CD4-positive, alpha-beta T cell treated with Interleukin-15 for 1 hour (primary cell): ENCODE measurements around the gene EDN3.
A peak's percentile ranks its signal among the peaks of the same experiment; 100 is the strongest.

Experiments used
- DNase-seq: peaks from one replicate; pipeline ENCODE4 v3.0.0-alpha.2; 2020

The EDN3 gene, protein sequence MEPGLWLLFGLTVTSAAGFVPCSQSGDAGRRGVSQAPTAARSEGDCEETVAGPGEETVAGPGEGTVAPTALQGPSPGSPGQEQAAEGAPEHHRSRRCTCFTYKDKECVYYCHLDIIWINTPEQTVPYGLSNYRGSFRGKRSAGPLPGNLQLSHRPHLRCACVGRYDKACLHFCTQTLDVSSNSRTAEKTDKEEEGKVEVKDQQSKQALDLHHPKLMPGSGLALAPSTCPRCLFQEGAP

GRCh38 chr20:59300333-59301081, at the start of gene EDN3:
Gene EDN3, plus strand, starts transcription at chr20:59300611. Its CDS starts 202 bp downstream, at chr20:59300813.
- no peak for DNase-seq

- DNase-seq, result peak; percentile 31
These were observed 47.1 kb upstream of the EDN3 start for GRCh38 chr20:59253325-59253724.

DNA sequence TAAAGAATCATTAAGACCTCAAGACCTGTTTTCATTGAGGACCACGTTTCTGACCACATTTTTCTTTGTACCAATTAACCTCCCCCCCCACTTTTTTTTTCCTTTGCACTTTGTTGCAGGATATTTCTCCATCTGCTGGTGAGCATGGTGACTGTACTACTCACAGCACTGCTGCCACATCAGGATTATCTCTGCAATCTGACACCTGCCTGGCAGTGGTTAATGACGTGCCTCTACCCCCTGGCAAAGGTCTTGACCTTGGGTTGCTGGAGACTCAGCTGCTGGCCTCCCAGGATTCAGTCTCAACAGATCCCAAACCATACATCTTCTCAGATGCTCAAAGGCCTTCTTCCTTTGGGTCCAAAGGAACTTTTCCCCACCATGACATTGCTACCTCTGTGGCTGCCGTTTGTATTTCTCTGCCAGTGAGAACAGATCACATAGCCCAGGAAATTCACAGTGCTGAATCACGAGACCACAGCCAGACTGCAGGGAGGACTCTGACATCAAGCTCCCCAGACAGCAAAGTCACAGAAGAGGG, 46.6 kb upstream of the EDN3 start:
- DNase-seq, result peak; percentile 29

GRCh38 chr20:59255256-59255655, 45.2 kb upstream of the EDN3 start:
- DNase-seq, result no peak

- no peak for DNase-seq
These were observed 42.2 kb upstream of the EDN3 start for GRCh38 chr20:59258221-59258621.

DNA sequence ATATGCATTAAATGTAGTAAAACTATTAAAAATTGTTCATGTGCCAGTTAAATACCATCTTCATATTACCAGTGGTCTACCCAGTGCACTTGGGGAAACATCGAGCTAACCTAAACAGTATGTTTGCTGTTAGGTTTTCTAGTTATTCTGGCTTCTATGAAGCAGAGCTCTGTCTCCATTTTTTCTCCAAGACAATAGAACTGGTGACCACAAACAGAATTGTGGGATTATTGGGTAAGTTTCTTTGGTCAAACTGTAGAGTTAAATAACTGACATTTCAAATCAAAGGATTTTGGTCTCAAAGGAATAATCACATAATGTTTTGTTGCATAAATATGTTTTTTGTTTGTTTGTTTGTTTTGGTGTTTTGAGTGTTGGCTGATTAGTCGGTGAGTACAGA, 40.5 kb upstream of the EDN3 start:
- DNase-seq, result no peak

DNA sequence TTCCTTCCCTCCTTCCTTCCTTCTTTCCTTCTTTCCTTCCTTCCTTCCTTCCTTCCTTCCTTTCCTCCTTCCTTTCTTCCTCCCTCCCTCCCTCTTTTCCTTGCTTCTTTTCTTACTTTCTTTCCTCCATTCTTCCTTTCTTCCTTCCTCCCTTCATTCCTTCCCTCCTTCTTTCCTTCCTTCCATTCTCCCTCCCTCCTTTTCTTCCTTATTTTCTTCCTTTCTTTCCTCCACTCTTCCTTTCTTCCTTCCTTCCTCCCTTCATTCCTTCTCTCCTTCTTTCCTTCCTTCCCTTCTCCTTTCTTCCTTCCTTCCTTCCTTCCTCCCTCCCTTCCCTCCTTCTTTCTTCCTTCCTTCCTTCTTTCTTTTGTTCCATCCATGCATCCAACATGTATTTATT, 35.1 kb upstream of the EDN3 start:
- DNase-seq, result no peak

DNA sequence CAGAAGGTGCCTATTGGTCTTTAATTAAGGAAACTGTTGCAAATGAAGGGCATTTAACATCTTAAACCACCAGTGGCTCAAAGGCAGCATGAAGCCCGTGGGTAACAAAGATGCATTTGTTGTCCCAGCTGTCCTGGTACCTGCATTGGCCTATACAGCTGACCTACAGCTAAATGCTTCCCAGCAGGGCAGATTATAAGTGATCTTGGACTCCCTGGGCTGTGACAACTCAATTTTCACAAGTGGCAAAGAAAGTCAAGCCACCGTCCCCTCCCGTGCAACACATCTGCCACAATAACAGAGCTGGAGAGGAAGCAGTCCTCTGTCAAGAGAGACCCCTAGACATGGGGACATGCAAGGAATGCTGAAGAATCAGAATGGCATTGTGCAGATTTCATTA, 31.5 kb upstream of the EDN3 start:
- DNase-seq, result no peak

- DNase-seq, result no peak
These were observed 30.9 kb upstream of the EDN3 start for GRCh38 chr20:59269411-59270025.

DNA sequence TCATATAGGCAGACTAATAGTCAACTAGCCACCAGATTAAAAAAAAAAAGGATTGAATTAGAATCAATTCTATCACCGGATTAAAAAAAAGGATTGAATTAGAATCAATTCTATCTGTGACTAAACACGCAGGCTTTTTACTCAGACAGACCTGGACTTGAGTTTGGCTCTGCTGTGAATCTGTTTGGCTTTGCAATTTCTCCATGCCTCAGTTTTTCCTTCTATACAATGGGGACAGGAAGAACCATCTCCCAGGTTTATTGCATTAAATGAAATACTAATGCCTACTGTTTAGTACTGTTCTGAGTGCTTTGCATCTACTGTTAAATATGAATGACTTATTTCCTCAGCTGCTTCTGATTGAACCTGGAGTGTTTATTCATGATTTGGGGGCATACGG, 30.0 kb upstream of the EDN3 start:
- no peak for DNase-seq

- no peak for DNase-seq
These were observed 26.6 kb upstream of the EDN3 start for GRCh38 chr20:59273739-59274357.

DNA sequence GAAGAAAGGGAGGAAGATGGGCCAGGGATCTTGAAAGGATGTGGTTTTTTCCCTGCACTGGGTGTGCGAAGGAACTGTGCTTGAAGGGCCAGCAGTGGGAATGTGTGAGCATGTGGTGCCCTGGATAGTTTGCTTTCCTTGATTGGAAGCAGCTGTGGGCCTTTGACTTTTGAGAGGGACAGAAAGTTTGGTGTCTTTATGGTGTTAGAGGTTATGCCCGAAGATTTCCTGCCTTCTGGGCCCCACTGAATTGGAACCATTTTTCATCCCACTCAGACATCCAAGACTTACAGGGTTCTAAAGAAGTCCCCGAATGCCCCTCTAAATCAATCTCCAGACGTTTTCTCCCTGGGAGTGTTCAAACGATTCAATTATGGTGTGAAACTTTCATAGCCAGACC, 23.5 kb upstream of the EDN3 start:
- no peak for DNase-seq

DNA sequence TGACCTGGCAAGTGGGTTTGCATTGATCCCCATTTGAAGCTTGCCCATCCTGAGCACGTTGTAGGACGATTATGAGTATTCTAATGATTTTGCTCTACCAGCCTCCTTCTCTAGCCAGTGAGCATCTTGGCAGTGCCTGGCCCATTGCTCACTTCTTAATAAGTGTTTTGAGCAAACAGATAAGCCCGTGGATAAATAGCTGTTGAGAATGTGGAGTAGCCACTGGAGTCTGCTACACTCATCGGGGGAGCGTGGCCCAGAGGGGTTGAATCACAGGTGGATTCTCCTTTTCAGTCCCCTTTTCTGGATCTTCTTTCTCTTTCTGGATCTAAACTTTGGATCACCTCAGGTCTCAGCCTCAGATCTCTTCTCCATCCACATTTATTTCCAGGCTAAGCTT, 15.9 kb upstream of the EDN3 start:
- DNase-seq, result no peak

DNA sequence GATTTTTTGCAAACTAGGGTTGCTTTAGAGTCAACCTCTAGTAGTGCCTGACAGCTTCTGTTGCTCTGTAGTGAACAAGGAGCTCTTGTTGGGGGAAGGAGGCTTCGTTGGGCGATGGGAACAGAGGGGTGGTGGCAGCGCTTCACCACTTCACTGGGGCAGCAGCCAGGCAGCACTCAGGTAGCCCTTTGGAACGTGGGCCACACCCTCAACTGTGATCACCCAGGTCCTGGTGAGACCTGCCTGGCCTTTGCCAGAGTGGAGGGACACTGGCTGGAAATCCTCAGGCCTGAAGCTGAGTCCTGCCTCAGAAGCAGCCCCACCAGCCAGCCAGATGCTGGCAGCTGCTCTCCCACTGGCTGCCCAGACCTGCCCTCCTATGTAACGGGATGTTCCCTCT, 10.4 kb upstream of the EDN3 start:
- DNase-seq, result no peak

DNA sequence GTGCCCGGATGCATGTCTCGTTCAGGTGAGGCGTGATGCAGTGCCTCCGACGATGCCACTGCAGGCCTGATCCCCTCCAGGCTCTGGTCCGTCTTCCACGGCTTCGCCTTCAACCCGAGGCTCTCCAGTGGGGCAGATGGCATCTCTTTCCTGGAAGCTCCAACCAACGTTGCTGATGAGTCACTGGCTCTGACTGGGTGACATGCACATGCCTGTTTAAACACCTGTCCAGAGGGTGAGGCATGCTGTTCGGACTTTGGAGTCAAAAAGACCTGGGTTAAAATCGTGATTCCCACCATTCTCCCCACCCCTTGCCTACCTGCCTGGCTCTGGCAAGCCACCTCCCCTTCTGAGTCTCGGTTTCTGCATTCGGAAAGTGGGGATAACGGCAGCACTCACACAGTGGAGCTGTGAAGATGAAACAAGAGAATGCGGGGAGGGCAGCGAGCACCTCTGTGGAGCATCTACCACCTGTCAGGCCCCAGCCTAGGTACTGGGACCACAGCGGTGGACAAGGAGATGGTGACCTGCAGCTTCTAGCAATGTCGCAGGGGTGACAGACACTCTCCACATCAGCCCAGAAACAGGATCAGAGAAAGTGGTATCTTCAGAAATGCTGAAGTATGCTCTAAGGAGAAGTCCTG, 8.5 kb upstream of the EDN3 start:
- DNase-seq, result no peak

DNA sequence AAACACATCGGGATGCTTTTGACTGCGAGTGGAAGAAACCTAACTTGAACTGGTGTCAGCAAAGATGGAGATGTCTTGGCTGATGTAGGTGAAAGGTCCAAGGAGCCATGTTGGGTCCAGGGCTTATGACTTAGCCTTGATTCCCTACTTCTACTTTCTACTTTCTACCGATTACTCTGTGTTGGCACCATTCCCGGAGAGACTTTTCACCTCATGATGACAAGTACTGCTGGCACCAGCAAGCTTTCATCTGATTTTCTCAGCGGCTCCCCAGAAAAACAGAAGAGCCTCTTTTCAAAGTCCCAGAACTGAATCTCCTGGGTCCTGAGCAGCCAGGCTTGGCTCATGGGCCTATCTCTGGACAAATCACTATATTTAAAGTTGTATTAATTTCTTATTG, 4.9 kb upstream of the EDN3 start:
- no peak for DNase-seq

GRCh38 chr20:59297686-59298085, 2.7 kb upstream of the EDN3 start:
- DNase-seq, result no peak

DNA sequence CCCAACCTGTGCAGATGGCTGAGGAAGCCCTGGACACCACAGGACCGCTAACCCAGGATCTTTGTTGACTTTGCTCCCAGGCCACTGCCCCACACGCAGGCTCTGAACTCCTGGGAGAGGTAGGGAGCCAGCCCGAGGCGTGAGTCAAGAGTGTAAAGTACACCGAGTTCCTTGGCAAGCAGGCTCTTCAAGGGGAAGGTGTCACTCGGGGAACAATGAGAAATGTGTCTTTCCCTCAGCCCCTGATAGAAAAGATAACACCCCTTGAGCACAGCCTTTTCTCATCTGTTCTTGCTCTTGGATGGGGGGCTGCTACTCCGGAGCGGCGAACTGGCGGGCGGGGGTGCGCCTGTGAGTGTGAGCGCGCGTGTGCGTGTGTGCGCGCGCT, 472 bp upstream of the EDN3 start:
- DNase-seq, result no peak

- no peak for DNase-seq
These were observed 1.1 kb downstream of the EDN3 start for GRCh38 chr20:59301343-59302007.

GRCh38 chr20:59305908-59306655, 5.7 kb downstream of the EDN3 start:
- no peak for DNase-seq

- no peak for DNase-seq
These were observed 6.9 kb downstream of the EDN3 start for GRCh38 chr20:59307270-59307669.
